ENCODE results near the gene PRDX3.

GRCh38 chr10:119174109-119174508 lies 4.5 kb downstream of the PRDX3 start:
- TF ChIP-seq, protein P1, sequence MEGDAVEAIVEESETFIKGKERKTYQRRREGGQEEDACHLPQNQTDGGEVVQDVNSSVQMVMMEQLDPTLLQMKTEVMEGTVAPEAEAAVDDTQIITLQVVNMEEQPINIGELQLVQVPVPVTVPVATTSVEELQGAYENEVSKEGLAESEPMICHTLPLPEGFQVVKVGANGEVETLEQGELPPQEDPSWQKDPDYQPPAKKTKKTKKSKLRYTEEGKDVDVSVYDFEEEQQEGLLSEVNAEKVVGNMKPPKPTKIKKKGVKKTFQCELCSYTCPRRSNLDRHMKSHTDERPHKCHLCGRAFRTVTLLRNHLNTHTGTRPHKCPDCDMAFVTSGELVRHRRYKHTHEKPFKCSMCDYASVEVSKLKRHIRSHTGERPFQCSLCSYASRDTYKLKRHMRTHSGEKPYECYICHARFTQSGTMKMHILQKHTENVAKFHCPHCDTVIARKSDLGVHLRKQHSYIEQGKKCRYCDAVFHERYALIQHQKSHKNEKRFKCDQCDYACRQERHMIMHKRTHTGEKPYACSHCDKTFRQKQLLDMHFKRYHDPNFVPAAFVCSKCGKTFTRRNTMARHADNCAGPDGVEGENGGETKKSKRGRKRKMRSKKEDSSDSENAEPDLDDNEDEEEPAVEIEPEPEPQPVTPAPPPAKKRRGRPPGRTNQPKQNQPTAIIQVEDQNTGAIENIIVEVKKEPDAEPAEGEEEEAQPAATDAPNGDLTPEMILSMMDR (IDR thresholded peaks at IDR 0.05) = no peak
- TF ChIP-seq POLR2A (IDR thresholded peaks at IDR 0.05) = no peak
- TF ChIP-seq POLR2AphosphoS5 (IDR thresholded peaks at IDR 0.05) = no peak
